ENCODE results near the gene RMND5B. TPM values are rescaled to one million over a fixed set of nuclear protein-coding genes. Genes with fewer than 3 reads are reported as not detected.
A peak's percentile ranks its signal among the peaks of the same experiment; 100 is the strongest.
"Not testable (repeated sequence)": the region's sequence is repeated elsewhere in the genome, so short reads cannot be mapped to it uniquely, and the experiment has no call there.

RMND5B gene
- total and polyA plus RNA-seq, 8 donors = 28.9 to 41.5 (median 30.3) TPM

DNA sequence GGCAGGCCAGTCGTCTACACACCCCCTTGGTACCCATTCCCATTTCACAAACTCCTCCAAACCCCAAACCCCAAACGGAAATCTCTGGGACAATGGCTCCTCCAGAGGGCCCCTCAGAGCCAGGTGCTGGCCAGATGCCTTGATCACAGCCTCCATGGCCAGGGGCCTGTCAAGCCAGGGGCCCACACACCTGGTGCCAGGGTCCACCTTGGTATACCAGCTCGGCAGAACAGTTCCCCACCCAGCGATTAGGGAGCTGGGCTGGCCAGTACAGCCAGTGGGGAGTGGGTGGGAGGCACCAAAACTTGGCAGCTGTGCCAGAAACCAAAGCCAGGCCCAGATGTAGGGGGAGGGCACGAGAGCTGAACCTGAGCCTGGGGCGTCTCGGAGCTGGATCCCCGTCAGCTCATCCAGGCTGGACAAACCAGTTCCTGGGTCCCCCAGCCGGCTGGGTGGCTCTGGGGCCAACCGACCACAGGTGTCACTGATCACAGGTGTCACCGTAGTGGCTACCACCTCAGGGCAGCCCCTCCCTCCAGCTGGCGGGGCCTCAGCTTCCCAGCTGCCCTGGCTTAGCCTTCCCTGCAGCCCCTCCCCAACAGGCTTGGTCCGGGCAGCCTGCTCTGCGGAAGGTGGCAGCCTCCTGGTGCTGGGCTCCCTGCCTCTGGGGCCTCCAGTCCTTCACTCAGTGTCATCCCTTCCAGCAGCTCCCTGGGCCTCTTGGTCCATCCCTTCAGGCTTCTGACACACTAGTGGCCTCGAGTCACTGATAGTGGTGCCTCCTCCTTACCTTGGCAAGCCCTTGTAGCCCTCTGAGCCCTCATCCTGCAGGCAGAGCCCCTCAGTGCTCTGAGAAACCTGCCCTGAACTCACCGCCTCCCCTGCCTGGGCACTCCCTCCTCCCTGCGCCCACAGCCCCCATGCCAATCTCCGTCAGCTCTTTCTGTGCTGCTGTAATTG lies 6.6 kb upstream of the RMND5B start:
- H3K9me3 ChIP-seq = no peaks in the 10 kb centered on the region
- peak overlapping the region in 1 of 2 donors; percentile 43 for H3K27ac ChIP-seq
- ATAC-seq = no peak
- peaks cover 3 to 30% of the 10 kb centered on the region in 2 donors for H3K4me1 ChIP-seq
- intact Hi-C loops (cut with DNase I) = no loop called here
- peaks cover 0 to 9% of the 10 kb centered on the region in 2 donors for H3K27me3 ChIP-seq
- no peak for TF ChIP-seq CTCF (IDR thresholded peaks at IDR 0.05)
- H3K36me3 ChIP-seq = peaks cover 0 to 9% of the 10 kb centered on the region in 2 donors
- H3K4me3 ChIP-seq = no peak overlapping the region
- peak in 2 of 4 donors; percentile 69 to 70 for DNase-seq

- DNase-seq (peak in 1 of 4 donors; percentile 37), ATAC-seq (no peak)
- Histone ChIP-seq H3K36me3 (peaks cover 0 to 9% of the 10 kb centered on the region in 2 donors), H3K4me1 (peaks cover 3 to 35% of the 10 kb centered on the region in 2 donors), H3K27me3 (peaks cover 0 to 9% of the 10 kb centered on the region in 2 donors), H3K4me3 (no peak overlapping the region), H3K27ac (peak overlapping the region in 1 of 2 donors; percentile 37), H3K9me3 (no peaks in the 10 kb centered on the region)
- no peak for TF ChIP-seq CTCF (IDR thresholded peaks at IDR 0.05)
- intact Hi-C loops (cut with DNase I) = no loop called here
Measured at GRCh38 chr5:178125253-178125906, 5.4 kb upstream of the RMND5B start.

DNA sequence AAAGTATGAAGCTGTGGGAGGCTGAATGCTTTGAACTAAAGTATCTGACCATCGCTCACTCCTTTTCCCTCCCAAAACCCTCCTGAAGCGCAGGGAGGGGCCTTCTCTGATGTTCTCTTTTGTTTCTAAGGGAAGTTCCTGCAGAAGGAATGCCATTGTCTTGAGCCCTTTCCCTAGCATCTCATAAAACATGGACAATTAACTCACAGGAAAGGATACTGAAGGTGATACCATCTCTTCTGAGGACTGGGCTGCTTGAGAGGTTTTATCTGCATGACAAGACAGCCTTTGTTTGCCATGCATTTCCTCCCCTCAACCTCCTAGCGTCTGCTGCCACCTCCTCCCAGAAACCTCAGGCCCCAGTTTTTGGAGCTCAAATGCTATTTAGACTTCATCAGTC lies 4.3 kb upstream of the RMND5B start:
- peak overlapping the region in 1 of 2 donors; percentile 37 for H3K27ac ChIP-seq
- no peak for ATAC-seq
- no peak for TF ChIP-seq CTCF (IDR thresholded peaks at IDR 0.05)

GRCh38 chr5:178127300-178128009 lies 3.4 kb upstream of the RMND5B start:
- ATAC-seq; intact Hi-C loops (cut with DNase I); H3K4me3 ChIP-seq; H3K9me3 ChIP-seq; H3K36me3 ChIP-seq; H3K27me3 ChIP-seq: not testable (repeated sequence)
- Histone ChIP-seq H3K4me1 (peaks cover 8 to 32% of the 10 kb centered on the region in 2 donors), H3K27ac (peak overlapping the region in 1 of 2 donors; percentile 37)
- DNase-seq = peak in 1 of 4 donors; percentile 43

More for the DNA sequence above, 4.3 kb upstream of the RMND5B start:
- Histone ChIP-seq H3K4me3 (no peak overlapping the region), H3K4me1 (peaks cover 4 to 27% of the 10 kb centered on the region in 2 donors), H3K9me3 (no peaks in the 10 kb centered on the region), H3K36me3 (peaks cover 0 to 8% of the 10 kb centered on the region in 2 donors), H3K27me3 (peaks cover 0 to 7% of the 10 kb centered on the region in 2 donors)
- DNase-seq = no peak
- intact Hi-C loops (cut with DNase I) = no loop called here

DNA sequence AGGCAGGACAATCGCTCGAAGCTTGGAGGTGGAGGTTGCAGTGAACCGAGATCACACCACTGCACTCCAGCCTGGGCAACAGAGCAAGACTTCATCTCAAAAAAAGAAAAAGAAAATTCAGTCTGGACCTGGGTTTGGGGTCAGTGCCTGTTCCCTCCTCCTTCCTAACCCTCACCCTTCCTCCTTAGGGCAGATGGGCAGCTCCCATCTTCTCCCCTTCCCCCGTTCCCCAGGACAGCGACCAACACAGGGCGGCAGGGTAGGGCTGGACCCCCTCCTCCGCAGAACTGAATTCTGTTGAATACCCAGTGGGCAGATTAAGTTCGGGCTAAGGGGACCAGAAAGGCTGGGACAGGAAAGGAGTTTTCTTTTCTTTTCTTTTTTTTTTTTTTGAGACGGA lies 1.5 kb upstream of the RMND5B start:
- intact Hi-C loops (cut with DNase I) = no loop called here
- Histone ChIP-seq H3K4me1 (peaks cover 8 to 27% of the 10 kb centered on the region in 2 donors), H3K27me3 (no peaks in the 10 kb centered on the region), H3K9me3 (no peaks in the 10 kb centered on the region), H3K36me3 (peaks cover 0 to 9% of the 10 kb centered on the region in 2 donors), H3K4me3 (no peak overlapping the region), H3K27ac (no peak overlapping the region)
- no peak for TF ChIP-seq CTCF (IDR thresholded peaks at IDR 0.05)
- DNase-seq (peak in 1 of 4 donors; percentile 46), ATAC-seq (no peak)

DNA sequence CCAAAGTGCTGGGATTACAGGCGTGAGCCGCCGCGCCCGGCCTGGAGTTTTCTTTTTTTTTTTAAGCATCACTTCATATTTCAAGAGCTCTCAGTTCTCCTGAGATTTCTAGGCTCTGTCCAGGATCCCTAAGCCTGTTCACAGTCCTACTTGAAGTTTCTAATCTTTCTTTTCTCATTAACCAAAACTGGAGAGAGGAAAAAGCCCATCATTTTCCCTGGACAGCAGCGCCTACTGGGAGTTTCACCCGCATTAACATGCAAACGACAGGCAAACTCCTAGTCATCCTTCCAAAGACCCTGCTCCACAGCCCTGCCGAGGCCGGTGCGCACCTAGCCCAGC lies 609 bp upstream of the RMND5B start:
- H3K36me3 ChIP-seq = peaks cover 0 to 17% of the 10 kb centered on the region in 2 donors
- peak overlapping the region; percentile 82 to 87 for H3K27ac ChIP-seq
- H3K27me3 ChIP-seq; intact Hi-C loops (cut with DNase I); H3K9me3 ChIP-seq; DNase-seq: not testable (repeated sequence)
- ATAC-seq = peak; percentile 46
- H3K4me3 ChIP-seq = peak overlapping the region; percentile 76 to 82
- peaks cover 8 to 27% of the 10 kb centered on the region in 2 donors for H3K4me1 ChIP-seq
